Astrocyte (in vitro differentiated cells and primary cell): Measurements from ENCODE around the gene DENND2A.
"Not testable (repeated sequence)": the region's sequence is repeated elsewhere in the genome, so short reads cannot be mapped to it uniquely, and the experiment has no call there.

Experiments
- CTCF ChIP-seq: IDR thresholded peaks from 2 replicates; pipeline ENCODE4 v1.5.1; 2011; ENCODE audit warnings: low read depth, mild to moderate bottlenecking, inconsistent platforms, low read length, moderate library complexity; ENCODE audit not compliant: insufficient read depth
- EZH2 ChIP-seq: IDR thresholded peaks from 2 replicates; pipeline ENCODE4 v1.6.1; 2012; ENCODE audit warnings: mild to moderate bottlenecking, low read length, inconsistent platforms; ENCODE audit not compliant: insufficient read depth

- not testable (repeated sequence) for TF ChIP-seq CTCF, EZH2
Observed at GRCh38 chr7:140669862-140670261, 29.2 kb upstream of the DENND2A start.
